Measurements from ENCODE around the gene AUTS2.

- no peak for TF ChIP-seq CTCF (IDR thresholded peaks at IDR 0.05)
- no peak for TF ChIP-seq POLR2AphosphoS5 (IDR thresholded peaks at IDR 0.05)
Measured at GRCh38 chr7:69625798-69626197, 27.5 kb downstream of the AUTS2 start.

Data from breast epithelium (tissue), 3 donors.